Measurements from ENCODE around the gene ARHGAP32.
"Not testable (repeated sequence)": the region's sequence is repeated elsewhere in the genome, so short reads cannot be mapped to it uniquely, and the experiment has no call there.

ARHGAP32 gene

DNA sequence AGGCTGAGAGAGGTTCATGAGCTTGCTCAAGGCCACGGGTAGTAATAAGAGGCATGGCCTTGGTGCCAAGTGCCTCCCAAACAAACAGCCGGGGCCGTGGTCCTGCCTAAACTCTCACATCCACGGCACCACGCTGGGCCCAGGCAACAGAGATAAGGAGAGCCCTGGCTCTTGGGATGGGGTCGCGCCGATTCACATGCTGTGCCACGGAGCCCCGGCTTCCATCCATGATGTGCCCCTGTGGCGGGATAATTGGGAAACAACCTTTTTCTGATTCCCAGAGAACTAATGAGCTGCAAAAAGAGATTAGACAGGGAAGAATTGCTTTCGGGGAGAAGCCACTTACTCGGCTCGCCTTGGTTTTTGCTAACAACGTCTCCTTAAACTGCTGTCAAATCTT is 271.5 kb downstream of the ARHGAP32 start:
- Histone ChIP-seq H3K9ac (ENCODE audit: low read depth, low read length) (no peak overlapping the region), H3K27me3 (ENCODE audit: insufficient read depth, low read length) (peaks cover 34% of the 10 kb centered on the region), H3K4me3 (ENCODE audit: low read length) (no peak overlapping the region), H3K4me1 (ENCODE audit: insufficient read depth, low read length) (no peaks in the 10 kb centered on the region), H3K36me3 (ENCODE audit: insufficient read depth, low read length) (no peaks in the 10 kb centered on the region), H3K9me3 (ENCODE audit: insufficient read depth, low read depth, low read length) (no peaks in the 10 kb centered on the region), H3K27ac (ENCODE audit: low read depth, low read length) (no peak overlapping the region)
- WGBS, result 95% methylated on average over 15 of the region's 15 CpGs

- not testable (repeated sequence) for H3K4me3 ChIP-seq (ENCODE audit: low read length); H3K36me3 ChIP-seq (ENCODE audit: insufficient read depth, low read length); H3K9ac ChIP-seq (ENCODE audit: low read depth, low read length); H3K4me1 ChIP-seq (ENCODE audit: insufficient read depth, low read length); H3K9me3 ChIP-seq (ENCODE audit: insufficient read depth, low read depth, low read length); H3K27ac ChIP-seq (ENCODE audit: low read depth, low read length)
- WGBS, result 72% methylated on average over 7 of the region's 7 CpGs
- H3K27me3 ChIP-seq (ENCODE audit: insufficient read depth, low read length), result peaks cover 30% of the 10 kb centered on the region; the same call in 1 of the 2 replicates
Measured at GRCh38 chr11:128919635-128920034, 272.5 kb downstream of the ARHGAP32 start.

DNA sequence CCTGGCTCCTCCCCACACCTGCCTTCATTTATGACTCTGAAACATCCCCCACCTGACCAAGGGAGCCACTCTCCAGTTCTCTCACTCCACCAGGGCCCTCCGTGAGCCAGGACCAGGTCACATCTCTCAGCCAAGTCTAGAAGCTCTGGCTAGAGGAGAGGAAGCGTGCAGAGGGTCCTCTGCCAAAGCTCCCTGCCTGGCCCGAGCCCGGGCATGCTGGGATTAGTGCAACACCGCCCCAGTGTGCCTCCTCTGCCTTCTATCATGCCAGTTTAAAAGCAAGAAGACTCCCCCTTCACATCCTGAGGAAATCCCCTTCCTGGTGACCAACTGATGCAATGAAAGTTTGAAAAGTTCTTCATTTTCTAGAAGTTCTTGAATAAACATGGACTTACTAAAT is 272.9 kb downstream of the ARHGAP32 start:
- 90% methylated on average over 5 of the region's 5 CpGs for WGBS
- Histone ChIP-seq H3K4me1 (ENCODE audit: insufficient read depth, low read length) (no peaks in the 10 kb centered on the region), H3K9ac (ENCODE audit: low read depth, low read length) (no peak overlapping the region), H3K36me3 (ENCODE audit: insufficient read depth, low read length) (no peaks in the 10 kb centered on the region), H3K27ac (ENCODE audit: low read depth, low read length) (no peak overlapping the region), H3K9me3 (ENCODE audit: insufficient read depth, low read depth, low read length) (no peaks in the 10 kb centered on the region), H3K27me3 (ENCODE audit: insufficient read depth, low read length) (peaks cover 26% of the 10 kb centered on the region; the same call in 1 of the 2 replicates), H3K4me3 (ENCODE audit: low read length) (no peak overlapping the region)

DNA sequence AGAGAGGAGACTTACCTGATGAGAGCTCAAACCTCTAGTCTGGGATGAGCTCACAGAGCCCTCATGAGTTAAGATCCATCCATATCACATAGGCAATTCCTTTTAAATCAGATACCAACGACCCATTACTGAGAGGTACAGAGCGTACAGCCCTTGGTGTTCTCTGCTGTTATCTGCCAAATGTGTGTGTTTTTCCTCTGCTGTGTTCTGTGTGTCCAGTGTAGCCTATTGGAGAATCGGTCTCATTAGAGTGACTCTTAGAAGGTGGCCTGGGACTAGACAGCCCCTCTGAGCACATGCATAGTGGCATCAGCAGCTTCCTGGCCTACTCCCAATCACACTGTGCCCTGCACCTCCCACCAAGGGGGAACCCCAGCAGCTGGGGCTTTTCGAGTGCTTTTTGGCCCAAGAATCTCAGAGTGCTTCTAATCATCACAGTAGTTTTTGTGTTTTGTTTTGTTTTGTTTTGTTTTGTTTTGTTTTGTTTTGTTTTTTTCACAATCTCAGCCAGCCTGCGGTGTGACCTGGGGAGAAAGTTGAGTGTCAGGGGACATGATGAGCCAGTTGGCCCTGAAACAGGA is 274.9 kb downstream of the ARHGAP32 start:
- 60% methylated on average over 5 of the region's 5 CpGs for WGBS

GRCh38 chr11:128916681-128917080 is 275.4 kb downstream of the ARHGAP32 start:
- no peak overlapping the region for H3K4me3 ChIP-seq (ENCODE audit: low read length)
- H3K9me3 ChIP-seq (ENCODE audit: insufficient read depth, low read depth, low read length), result no peaks in the 10 kb centered on the region
- H3K36me3 ChIP-seq (ENCODE audit: insufficient read depth, low read length), result no peaks in the 10 kb centered on the region
- no peaks in the 10 kb centered on the region for H3K4me1 ChIP-seq (ENCODE audit: insufficient read depth, low read length)
- H3K27me3 ChIP-seq (ENCODE audit: insufficient read depth, low read length), result peaks cover 24% of the 10 kb centered on the region; the same call in 1 of the 2 replicates
- H3K9ac ChIP-seq (ENCODE audit: low read depth, low read length), result no peak overlapping the region
- H3K27ac ChIP-seq (ENCODE audit: low read depth, low read length), result no peak overlapping the region
- 94% methylated on average over 2 of the region's 2 CpGs for WGBS

More for the DNA sequence above, 274.9 kb downstream of the ARHGAP32 start:
- no peaks in the 10 kb centered on the region for H3K4me1 ChIP-seq (ENCODE audit: insufficient read depth, low read length)
- H3K9ac ChIP-seq (ENCODE audit: low read depth, low read length), result no peak overlapping the region
- no peak overlapping the region for H3K27ac ChIP-seq (ENCODE audit: low read depth, low read length)
- no peaks in the 10 kb centered on the region for H3K36me3 ChIP-seq (ENCODE audit: insufficient read depth, low read length)
- peaks cover 24% of the 10 kb centered on the region; the same call in 1 of the 2 replicates for H3K27me3 ChIP-seq (ENCODE audit: insufficient read depth, low read length)
- H3K9me3 ChIP-seq (ENCODE audit: insufficient read depth, low read depth, low read length), result no peaks in the 10 kb centered on the region
- no peak overlapping the region for H3K4me3 ChIP-seq (ENCODE audit: low read length)

GRCh38 chr11:128916037-128916572 is 276.0 kb downstream of the ARHGAP32 start:
- Histone ChIP-seq H3K27ac (ENCODE audit: low read depth, low read length) (no peak overlapping the region), H3K9me3 (ENCODE audit: insufficient read depth, low read depth, low read length) (no peaks in the 10 kb centered on the region), H3K4me3 (ENCODE audit: low read length) (no peak overlapping the region), H3K36me3 (ENCODE audit: insufficient read depth, low read length) (no peaks in the 10 kb centered on the region), H3K27me3 (ENCODE audit: insufficient read depth, low read length) (peaks cover 24% of the 10 kb centered on the region; the same call in 1 of the 2 replicates), H3K4me1 (ENCODE audit: insufficient read depth, low read length) (no peaks in the 10 kb centered on the region), H3K9ac (ENCODE audit: low read depth, low read length) (no peak overlapping the region)
- WGBS, result 61% methylated on average over 3 of the region's 3 CpGs

DNA sequence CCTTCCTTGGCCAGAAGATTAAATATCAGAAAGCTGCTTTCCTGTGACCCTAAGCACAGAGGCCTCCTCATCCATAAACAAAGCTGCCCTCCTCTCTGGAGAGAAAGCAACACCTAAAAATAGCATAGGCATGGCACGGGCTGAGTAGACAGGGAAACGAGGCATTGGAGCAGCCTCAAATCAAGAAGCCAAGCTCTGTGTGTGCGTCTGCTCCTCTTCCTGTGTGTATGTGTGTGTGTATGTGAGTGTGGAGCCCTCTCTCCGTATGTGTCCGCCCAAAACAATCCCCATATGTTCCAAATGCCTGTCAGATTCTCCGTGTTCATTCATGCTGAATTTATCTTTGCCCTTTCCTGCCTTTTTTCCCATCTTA is 277.0 kb downstream of the ARHGAP32 start:
- WGBS, result 91% methylated on average over 6 of the region's 6 CpGs
- peaks cover 19% of the 10 kb centered on the region; the same call in 1 of the 2 replicates for H3K27me3 ChIP-seq (ENCODE audit: insufficient read depth, low read length)
- H3K4me3 ChIP-seq (ENCODE audit: low read length), result no peak overlapping the region
- H3K9me3 ChIP-seq (ENCODE audit: insufficient read depth, low read depth, low read length), result no peaks in the 10 kb centered on the region
- H3K9ac ChIP-seq (ENCODE audit: low read depth, low read length), result no peak overlapping the region
- no peak overlapping the region for H3K27ac ChIP-seq (ENCODE audit: low read depth, low read length)
- no peaks in the 10 kb centered on the region for H3K4me1 ChIP-seq (ENCODE audit: insufficient read depth, low read length)
- no peaks in the 10 kb centered on the region for H3K36me3 ChIP-seq (ENCODE audit: insufficient read depth, low read length)
